ENCODE data around the gene ZNF493. TPM values are rescaled to one million over a fixed set of nuclear protein-coding genes. Genes with fewer than 3 reads are reported as not detected.

ZNF493 gene
- total RNA-seq, 1 donor from 2014 or later, result 52.6 TPM

DNA sequence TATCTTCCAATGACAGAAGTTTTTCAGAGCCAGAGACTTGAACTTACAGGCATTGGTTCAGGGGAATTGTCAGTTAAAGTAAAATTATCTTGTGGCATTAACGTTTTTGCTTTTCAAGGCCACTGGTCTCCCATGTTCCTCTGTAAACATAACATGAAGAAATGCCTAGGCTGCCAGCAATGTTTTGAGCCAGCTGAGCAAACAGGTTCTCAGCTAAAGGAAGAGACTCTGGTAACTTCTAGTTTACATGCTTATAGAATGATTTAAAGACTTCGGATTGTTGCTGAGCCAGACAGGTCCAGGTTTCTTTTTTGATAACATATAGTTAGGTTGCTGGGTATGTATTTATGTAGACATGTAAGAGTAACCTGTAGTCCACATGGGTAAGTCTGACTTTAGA lies 35.7 kb downstream of the ZNF493 start:
- H3K9me3 ChIP-seq (ENCODE audit: low read depth), result peaks cover 9% of the 10 kb centered on the region
- Mint-ChIP-seq H3K4me1 (no peaks in the 10 kb centered on the region), H3K9me3 (peaks cover 52% of the 10 kb centered on the region), H3K27ac (no peak overlapping the region), H3K36me3 (peaks cover 2% of the 10 kb centered on the region), H3K27me3 (ENCODE audit: insufficient read depth, low read depth) (no peaks in the 10 kb centered on the region), H3K4me3 (no peak overlapping the region)
- no peaks in the 10 kb centered on the region for H3K27me3 ChIP-seq
- no peak overlapping the region for H3K4me3 ChIP-seq
- DNase-seq (ENCODE audit: low spot score), result no peak
- TF ChIP-seq CTCF (IDR thresholded peaks at IDR 0.05) (no peak), EZH2 (IDR thresholded peaks at IDR 0.05) (no peak), EZH2phosphoT487 (IDR thresholded peaks at IDR 0.05) (no peak)
- no peak overlapping the region for H3K9ac ChIP-seq
- no peak overlapping the region for H3K27ac ChIP-seq
- no peak overlapping the region for H3K4me2 ChIP-seq
- H3K4me1 ChIP-seq, result no peaks in the 10 kb centered on the region
- no peak overlapping the region for H2AFZ ChIP-seq (replicated peaks)
- no peaks in the 10 kb centered on the region for H3F3A ChIP-seq (ENCODE audit: low read depth)
- no peaks in the 10 kb centered on the region for H4K20me1 ChIP-seq (ENCODE audit: low read depth)
- H3K36me3 ChIP-seq, result no peaks in the 10 kb centered on the region
- H3K79me2 ChIP-seq (ENCODE audit: low read depth), result no peaks in the 10 kb centered on the region

GRCh38 chr19:21434516-21434915 lies 37.6 kb downstream of the ZNF493 start:
- Histone ChIP-seq H3K27ac (no peak overlapping the region), H3K27me3 (no peaks in the 10 kb centered on the region), H2AFZ (replicated peaks) (no peak overlapping the region), H3K4me3 (no peak overlapping the region), H3K79me2 (ENCODE audit: low read depth) (no peaks in the 10 kb centered on the region), H3K36me3 (no peaks in the 10 kb centered on the region), H3K4me2 (no peak overlapping the region), H3K4me1 (no peaks in the 10 kb centered on the region), H3K9ac (no peak overlapping the region), H4K20me1 (ENCODE audit: low read depth) (no peaks in the 10 kb centered on the region), H3F3A (ENCODE audit: low read depth) (no peaks in the 10 kb centered on the region), H3K9me3 (ENCODE audit: low read depth) (peaks cover 4% of the 10 kb centered on the region)
- Mint-ChIP-seq H3K27ac (no peak overlapping the region), H3K36me3 (peaks cover 2% of the 10 kb centered on the region), H3K9me3 (peaks cover 62% of the 10 kb centered on the region), H3K4me1 (no peaks in the 10 kb centered on the region), H3K4me3 (no peak overlapping the region), H3K27me3 (ENCODE audit: insufficient read depth, low read depth) (no peaks in the 10 kb centered on the region)
- TF ChIP-seq EZH2phosphoT487 (IDR thresholded peaks at IDR 0.05) (no peak), EZH2 (IDR thresholded peaks at IDR 0.05) (no peak)
- no peak for DNase-seq (ENCODE audit: low spot score)

- Mint-ChIP-seq H3K27me3 (ENCODE audit: insufficient read depth, low read depth) (no peaks in the 10 kb centered on the region), H3K4me3 (no peak overlapping the region), H3K9me3 (peaks cover 62% of the 10 kb centered on the region), H3K27ac (no peak overlapping the region), H3K36me3 (peaks cover 2% of the 10 kb centered on the region), H3K4me1 (no peaks in the 10 kb centered on the region)
- H3K4me1 ChIP-seq, result no peaks in the 10 kb centered on the region
- no peak overlapping the region for H2AFZ ChIP-seq (replicated peaks)
- no peaks in the 10 kb centered on the region for H3F3A ChIP-seq (ENCODE audit: low read depth)
- no peak overlapping the region for H3K4me2 ChIP-seq
- DNase-seq (ENCODE audit: low spot score), result no peak
- no peaks in the 10 kb centered on the region for H3K79me2 ChIP-seq (ENCODE audit: low read depth)
- H3K27ac ChIP-seq, result no peak overlapping the region
- H3K9ac ChIP-seq, result no peak overlapping the region
- no peaks in the 10 kb centered on the region for H3K36me3 ChIP-seq
- H3K4me3 ChIP-seq, result no peak overlapping the region
- TF ChIP-seq EZH2phosphoT487 (IDR thresholded peaks at IDR 0.05) (no peak), CTCF (IDR thresholded peaks at IDR 0.05) (no peak), EZH2 (IDR thresholded peaks at IDR 0.05) (no peak)
- H3K9me3 ChIP-seq (ENCODE audit: low read depth), result peaks cover 3% of the 10 kb centered on the region
- H4K20me1 ChIP-seq (ENCODE audit: low read depth), result no peaks in the 10 kb centered on the region
- H3K27me3 ChIP-seq, result no peaks in the 10 kb centered on the region
Observed at GRCh38 chr19:21434967-21435544, 38.1 kb downstream of the ZNF493 start.

DNA sequence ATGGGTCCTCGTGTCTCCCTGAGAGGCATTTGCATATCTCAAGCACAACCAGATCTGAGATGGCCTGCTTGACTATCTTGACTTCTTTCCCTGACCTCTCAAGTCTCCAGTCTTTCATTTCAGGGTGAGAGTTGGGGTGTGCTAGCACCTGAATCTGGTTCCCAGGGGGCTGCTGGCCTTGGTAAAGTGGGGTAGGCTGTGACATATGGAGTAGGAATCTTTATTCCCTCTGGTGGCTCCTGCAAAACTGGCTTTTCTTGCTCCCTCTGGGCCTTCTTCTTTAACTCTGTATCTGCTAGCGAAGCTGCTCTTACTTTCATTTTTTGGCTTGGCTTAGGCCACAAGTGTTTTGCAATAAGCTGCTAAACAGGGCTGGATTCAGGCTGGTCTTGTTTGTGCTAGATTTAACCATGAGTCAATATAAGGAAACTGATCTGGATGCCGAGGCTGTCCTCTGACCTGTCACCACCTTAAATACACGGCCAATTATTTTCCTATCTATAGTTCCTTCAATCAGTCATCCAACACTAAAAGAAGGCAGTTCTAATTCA lies 42.3 kb downstream of the ZNF493 start:
- H3K9me3 Mint-ChIP-seq, result peaks cover 63% of the 10 kb centered on the region
- H4K20me1 ChIP-seq (ENCODE audit: low read depth), result no peaks in the 10 kb centered on the region
- TF ChIP-seq EZH2 (IDR thresholded peaks at IDR 0.05) (no peak), CTCF (IDR thresholded peaks at IDR 0.05) (no peak), EZH2phosphoT487 (IDR thresholded peaks at IDR 0.05) (no peak)
- H3K9ac ChIP-seq, result no peak overlapping the region
- no peaks in the 10 kb centered on the region for H3F3A ChIP-seq (ENCODE audit: low read depth)
- no peak overlapping the region for H3K4me3 ChIP-seq
- H3K4me1 Mint-ChIP-seq, result no peaks in the 10 kb centered on the region
- peaks cover 2% of the 10 kb centered on the region for H3K36me3 Mint-ChIP-seq
- no peak overlapping the region for H2AFZ ChIP-seq (replicated peaks)
- H3K27me3 Mint-ChIP-seq (ENCODE audit: insufficient read depth, low read depth), result peaks cover 2% of the 10 kb centered on the region
- H3K27ac ChIP-seq, result no peak overlapping the region
- no peak for DNase-seq (ENCODE audit: low spot score)
- no peak overlapping the region for H3K4me2 ChIP-seq
- H3K4me3 Mint-ChIP-seq, result no peak overlapping the region
- H3K79me2 ChIP-seq (ENCODE audit: low read depth), result no peaks in the 10 kb centered on the region
- no peaks in the 10 kb centered on the region for H3K36me3 ChIP-seq
- no peaks in the 10 kb centered on the region for H3K9me3 ChIP-seq (ENCODE audit: low read depth)
- H3K27me3 ChIP-seq, result no peaks in the 10 kb centered on the region
- H3K27ac Mint-ChIP-seq, result no peak overlapping the region
- no peaks in the 10 kb centered on the region for H3K4me1 ChIP-seq

Measured in neural progenitor cell (in vitro differentiated cells).